Measurements from ENCODE around the gene HOXC9.

DNA sequence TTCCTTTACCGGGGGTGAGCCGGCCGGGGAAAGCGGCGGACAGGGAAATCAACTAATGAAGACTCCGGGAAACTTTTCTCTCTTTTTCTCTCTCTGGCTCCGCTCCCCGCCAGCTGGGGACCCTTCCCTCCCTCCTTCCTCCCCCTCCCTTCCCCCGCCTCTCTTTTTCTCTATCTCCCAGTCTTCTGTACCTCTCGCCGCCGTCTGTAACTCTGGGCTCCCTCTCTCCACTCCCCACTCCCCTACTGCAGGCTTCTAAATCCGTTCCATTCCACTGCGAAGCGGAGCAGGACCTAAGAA lies 33.9 kb upstream of the HOXC9 start:
- no peak for TF ChIP-seq POLR2A (IDR thresholded peaks at IDR 0.05)
- TF ChIP-seq, protein P1, sequence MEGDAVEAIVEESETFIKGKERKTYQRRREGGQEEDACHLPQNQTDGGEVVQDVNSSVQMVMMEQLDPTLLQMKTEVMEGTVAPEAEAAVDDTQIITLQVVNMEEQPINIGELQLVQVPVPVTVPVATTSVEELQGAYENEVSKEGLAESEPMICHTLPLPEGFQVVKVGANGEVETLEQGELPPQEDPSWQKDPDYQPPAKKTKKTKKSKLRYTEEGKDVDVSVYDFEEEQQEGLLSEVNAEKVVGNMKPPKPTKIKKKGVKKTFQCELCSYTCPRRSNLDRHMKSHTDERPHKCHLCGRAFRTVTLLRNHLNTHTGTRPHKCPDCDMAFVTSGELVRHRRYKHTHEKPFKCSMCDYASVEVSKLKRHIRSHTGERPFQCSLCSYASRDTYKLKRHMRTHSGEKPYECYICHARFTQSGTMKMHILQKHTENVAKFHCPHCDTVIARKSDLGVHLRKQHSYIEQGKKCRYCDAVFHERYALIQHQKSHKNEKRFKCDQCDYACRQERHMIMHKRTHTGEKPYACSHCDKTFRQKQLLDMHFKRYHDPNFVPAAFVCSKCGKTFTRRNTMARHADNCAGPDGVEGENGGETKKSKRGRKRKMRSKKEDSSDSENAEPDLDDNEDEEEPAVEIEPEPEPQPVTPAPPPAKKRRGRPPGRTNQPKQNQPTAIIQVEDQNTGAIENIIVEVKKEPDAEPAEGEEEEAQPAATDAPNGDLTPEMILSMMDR (IDR thresholded peaks at IDR 0.05), result no peak
